GM19193 (cell line): ENCODE data around the gene GDF7.

Experiments used
- POLR2A ChIP-seq: IDR thresholded peaks from 4 replicates; pipeline ENCODE4 v1.6.1; 2011; ENCODE audit not compliant: insufficient read depth, insufficient read length; ENCODE audit errors: extremely low read depth

GDF7 gene

DNA sequence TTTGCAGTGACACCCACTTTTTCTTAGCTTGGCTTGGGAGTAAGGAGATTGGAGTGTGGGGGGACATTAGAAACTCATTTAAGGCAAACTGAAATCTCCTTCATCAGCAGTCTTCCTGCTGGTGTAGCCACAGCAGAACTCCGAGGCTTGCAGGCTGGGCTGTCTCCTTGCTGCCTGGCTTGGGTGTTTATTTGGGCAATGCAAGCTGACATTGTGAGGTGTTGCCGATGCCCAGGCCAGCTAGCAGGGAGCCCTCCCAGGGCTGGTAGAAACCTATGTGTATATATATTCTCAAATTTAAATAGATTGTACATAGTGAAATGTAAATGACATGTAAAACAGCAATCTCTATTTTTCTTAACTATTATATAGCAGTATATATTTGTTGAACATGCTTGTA is 11.8 kb downstream of the GDF7 start:
- no peak for TF ChIP-seq POLR2A

DNA sequence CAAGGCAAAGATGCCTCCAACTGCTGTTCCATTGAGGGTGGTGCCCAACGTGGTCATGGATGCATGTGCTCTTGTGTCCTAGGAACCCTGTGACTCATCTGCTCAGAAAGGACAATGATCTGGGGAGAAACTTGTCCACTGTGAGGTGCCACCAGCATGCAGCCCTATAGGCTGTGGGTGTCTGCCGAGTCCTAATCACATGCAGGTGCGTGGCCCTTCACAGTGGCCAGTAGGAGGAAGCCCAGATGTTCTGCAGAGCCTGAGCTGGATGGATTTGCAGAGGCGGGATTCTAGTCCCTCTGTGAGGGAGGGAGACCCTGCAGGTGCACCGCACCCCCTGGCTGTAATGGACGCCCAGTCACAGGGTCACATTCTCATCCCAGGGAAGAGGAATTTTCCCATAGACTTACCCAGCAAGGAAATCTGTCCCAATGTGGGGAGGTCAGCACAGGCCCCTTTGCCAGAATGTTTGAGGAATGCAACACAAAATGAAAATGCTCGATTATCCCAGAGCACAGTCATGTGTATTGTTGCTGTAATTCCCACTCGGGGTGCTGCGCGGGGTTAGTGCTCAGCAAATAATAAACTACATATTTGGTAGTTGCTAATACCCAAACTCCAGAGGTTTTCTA is 13.9 kb downstream of the GDF7 start:
- TF ChIP-seq POLR2A, result no peak

DNA sequence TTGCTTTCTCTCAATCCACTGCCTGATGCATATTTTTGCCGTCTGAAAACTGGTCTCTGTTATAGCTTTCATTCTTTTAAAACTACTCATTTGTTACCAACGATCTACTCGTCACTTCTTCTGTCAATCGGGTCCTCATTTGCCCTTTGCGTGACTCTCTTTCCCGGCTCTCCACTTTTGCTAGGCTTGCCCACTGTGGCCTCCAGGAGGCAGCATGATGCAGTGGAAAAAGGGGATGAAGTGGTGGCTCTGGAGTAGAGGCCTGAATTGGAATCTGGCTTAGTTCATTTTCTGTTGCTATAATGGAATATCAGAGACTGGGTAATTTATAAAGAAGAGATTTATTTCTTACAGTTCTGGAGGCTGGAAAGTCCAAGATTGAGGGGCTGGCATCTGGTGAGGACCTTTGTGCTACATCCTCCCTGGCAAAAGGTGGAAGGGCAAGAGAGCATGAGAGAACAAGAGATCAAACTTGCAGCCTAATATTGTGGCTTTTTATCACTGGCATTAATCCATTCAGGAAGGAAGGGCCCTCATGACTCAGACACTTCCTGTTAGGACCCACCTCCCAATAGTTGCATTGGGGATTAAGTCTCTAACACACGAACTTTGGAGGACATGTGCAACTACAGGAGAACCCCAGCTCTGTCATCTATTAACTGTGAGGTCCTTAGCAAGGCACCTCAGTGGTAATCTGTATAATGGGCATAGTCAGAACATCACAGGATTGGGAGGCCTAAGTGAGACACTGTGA is 15.4 kb downstream of the GDF7 start:
- TF ChIP-seq POLR2A, result no peak

DNA sequence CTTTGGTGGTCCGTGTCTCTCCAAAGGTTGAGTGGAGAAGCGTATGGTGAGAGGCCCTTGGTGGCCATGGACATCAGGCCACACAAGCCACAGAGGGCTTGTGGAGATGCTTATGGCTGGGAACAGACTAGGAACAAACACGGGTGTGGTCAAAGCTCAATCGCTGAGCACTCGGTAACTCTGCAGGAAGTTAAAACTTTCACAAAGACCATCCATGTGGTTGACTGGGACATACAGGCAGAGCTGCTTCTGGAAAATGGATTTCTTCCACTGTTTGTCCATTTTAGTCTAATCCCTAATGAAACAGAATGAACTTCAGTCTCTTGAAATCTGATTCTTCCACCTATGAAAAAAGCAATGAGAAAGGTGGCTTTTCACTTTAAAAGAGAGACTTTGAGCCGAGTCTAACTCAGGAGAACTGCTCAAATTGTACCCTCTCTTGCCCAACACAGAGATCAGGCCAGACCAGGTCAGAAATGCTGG is 17.7 kb downstream of the GDF7 start:
- no peak for TF ChIP-seq POLR2A

DNA sequence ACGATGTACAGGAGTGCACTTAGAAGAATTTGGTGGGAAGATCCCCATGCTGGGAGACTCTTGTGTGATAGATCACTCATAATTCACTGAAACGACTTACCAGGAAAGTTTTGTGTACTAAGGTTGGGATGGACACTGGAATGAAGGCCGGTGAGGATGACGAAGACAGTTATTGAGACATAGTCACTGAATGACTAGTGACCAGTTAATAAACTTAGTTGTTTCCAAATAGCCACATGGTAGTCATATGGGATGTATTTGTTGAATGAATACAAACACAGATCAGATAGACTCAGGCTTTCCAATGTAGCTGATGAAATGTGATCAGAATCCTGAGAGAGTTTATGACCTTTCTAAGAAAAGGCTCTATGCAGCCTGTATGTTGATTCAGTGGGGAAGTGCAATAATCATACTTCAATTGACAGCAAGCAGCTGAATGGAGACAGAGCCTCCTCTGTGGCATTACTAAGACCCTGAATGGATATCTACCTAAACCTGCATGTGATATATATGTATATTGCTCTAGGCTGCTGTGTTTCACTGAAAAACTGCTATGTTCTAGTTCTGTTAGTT is 20.4 kb downstream of the GDF7 start:
- no peak for TF ChIP-seq POLR2A

DNA sequence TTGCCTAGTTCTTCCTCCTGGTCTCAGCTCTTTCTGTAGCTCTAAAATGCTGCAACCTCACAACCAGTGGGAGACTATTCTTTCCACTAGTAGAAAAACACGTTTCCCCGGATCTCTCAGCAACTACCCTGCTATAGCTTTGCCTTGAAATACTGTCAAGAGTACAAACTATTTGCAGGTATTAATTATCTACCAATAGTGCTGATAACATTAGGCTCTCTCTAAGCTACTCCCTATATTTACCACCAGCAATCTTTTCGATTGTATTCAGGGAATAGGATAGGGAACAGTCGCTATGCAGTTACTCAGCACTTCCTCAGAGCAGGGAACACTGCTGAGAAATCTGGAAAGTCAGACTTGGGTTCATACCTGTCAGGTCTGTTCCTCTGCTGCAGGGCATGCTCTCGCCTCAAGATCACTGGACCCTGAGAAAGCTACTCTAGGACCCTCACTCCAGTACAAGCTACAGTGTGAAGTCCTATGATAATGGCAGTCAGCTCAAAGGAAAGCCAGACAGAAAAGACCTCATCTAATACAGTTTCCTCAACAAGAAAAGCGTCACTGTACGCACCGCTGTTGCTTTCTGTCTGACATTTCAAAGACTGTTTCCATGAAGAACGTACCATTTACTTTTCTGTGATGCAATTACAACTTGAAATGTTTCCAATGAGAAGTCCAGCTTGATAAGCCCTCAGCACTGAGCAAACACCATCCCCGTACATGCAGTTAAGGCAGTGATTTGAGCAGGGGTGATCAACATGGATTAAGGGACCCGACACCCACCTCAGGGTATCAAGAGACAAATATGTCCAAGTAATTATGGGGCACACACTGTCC is 22.7 kb downstream of the GDF7 start:
- no peak for TF ChIP-seq POLR2A

DNA sequence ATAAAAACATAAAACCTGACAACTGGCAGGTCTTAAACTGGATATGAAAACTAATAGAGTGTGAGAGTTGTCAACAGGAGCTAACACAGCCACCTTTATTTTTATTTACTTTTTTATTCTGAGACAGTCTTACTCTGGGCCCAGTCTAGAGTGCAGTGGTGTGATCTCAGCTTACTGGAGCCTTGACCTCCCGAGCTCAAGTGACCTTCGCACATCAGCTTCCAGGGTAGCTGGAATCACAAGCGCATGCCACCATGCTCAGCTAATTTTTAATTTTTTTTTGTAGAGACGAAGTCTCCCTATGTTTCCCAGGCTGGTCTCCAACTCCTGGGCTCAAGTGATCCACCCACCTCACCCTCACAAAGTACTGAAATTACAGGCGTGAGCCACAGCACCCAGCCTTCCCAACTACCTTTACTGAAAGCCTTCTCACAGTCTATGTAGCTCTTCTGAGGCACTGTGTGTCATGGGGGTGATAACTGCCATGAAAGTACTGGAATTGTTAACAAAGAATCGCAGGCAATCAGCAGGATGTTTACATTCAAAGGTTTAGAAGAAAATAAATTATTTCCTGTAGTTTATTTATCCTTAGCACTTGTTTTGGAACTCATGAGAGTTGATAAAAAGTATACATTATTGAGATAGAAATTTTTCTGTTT is 24.3 kb downstream of the GDF7 start:
- no peak for TF ChIP-seq POLR2A

DNA sequence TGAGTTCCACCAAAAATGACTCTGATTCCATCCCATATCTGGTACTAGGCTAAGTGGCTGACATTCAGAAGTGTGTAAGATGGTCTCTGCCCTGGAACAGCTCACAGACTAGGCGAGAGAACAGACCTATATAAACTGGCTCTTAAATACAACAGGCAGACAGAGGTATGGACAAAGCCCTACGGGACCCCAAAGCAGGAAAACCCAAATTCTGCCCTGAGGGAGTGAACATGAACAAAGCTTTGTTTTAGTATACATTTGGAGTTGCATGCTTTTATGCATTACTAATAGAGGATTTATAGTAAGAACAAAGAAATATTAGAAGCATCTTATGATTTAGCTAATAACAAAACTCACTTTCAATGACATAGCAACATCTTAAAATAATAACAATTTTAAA is 25.1 kb downstream of the GDF7 start:
- TF ChIP-seq POLR2A, result no peak

DNA sequence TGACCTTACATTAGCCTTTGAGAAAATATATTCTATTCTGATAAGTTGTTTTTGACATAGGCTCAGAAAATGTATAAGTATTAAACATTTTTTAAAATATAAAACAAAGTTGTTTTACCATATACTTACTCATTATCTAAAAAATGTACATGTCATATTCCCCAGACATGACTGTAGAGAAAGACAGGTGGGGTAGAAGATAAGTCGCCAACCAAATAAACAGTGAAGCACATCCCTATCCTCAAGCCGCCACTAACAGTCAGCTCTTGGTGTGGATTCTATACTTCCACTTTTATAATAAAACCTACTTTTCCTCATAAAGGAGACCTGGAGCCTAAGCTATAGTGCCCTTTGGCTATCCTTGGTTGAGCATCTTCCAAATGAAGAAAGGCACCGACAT is 26.4 kb downstream of the GDF7 start:
- no peak for TF ChIP-seq POLR2A

DNA sequence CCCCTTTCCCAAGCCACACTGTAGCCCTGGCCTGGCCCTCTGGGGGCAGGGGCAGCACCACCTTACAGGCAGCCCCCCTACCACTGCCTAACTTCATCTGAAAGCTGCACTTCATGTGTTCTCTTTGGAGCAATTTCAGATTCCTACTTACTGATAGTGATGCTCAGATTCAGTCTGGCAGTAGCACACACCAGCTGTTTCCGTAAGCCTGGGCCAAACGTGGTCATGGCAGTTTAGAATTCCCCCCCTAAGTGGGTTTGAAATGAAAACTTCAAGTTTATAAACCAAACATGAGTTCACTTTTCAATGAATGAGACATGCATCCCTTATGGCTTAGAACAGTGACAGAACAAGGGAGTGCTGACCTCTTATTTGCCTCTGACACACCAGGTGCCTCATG is 29.4 kb downstream of the GDF7 start:
- no peak for TF ChIP-seq POLR2A

DNA sequence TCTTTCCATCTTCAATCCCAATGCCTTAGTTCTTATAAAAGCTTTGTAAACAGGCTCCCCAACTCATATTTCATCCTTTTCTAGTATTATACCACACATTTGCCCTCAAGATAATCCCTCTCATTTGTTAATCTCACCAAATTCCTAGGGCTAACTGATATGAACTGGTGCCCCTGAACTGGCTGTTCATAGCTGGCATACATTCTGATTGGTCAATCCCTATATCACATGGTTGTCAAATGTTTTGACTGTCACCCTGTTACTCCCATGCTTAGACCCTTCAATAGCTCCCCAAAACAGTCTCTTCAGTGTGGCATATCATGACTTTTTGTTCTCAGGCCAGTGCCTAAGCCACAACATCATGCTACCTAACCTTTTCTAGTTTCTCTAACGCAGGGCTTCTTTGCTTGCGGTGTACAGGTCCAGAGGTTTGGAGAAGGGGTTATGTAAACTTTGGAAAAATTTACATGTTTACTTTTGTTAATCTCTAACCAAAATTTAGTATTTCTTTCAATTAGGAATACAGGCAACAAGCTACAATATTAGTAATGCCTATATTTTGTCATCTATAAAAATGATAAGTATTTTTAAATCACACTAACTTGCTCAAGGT is 30.5 kb downstream of the GDF7 start:
- TF ChIP-seq POLR2A, result no peak

DNA sequence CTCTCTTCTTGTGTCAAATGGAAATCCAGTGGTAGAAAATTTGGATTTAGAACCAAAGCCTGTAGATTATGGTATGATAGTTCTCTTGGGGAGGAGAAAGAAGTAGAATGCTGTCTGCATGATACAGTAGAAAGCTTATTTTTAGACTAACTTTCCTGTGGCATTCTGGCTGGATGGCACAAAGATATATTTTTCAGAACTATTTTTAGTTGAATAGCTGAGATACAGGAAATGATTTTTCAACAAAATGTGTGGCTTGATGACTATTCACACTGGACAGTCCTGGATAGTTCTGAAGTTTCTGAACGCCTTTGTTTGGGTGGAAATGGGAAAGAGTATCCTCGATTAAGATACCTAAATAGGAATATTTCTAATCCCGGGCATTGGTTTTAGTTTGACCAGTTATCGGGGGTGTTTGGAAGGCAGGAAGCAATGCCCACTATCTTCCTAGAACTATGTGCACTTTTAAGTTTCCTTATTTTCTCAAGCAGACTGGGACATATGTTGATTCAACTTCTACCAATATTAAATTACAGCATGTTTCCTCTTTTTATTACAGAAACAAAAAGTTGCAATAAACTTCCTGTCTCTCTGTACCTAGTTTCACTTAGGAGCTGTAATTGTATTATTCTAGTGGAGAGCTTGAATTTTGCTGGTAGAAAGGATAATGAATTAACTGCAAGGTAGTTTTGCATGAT is 32.1 kb downstream of the GDF7 start:
- no peak for TF ChIP-seq POLR2A

DNA sequence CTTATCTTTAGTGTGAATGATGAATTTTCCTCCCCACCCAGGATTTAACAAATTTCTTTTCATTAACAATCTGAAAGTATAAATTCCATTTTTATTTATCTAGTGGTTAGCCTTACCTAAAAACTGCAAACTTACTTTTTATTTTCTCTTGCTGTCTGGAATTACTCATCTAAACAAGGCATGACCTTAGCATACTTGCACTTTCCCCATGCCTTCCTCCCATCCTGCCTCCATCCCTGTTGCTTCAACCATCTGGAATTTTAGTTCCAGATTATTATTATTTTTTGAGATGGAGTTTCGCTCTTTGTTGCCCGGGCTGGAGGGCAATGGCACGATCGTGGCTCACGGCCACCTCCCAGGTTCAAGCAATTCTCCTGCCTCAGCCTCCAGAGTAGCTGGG is 35.6 kb downstream of the GDF7 start:
- no peak for TF ChIP-seq POLR2A

DNA sequence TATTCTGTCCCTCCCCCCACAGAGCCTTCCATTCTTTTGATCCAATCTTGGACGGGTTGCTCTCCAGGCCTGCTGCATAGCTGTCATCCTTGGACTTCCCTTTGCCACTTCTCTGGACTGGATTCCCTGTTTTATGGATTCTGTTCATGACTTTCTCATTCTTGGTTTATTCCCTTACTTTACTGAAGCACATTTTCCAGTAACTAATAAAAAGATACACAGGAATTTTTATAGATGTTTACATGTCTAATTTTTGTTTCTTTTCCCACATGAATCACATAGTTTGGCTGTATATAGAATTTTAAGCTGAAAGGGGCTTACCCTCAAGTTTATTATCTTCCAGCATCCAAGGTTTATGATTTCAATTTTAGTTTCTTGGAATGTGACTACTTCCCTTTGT is 37.9 kb downstream of the GDF7 start:
- TF ChIP-seq POLR2A, result no peak
